ENCODE data around the gene NRG2.

NRG2 gene

GRCh38 chr5:139910036-139910435 is 133.1 kb downstream of the NRG2 start:
- DNase-seq = no peak

DNA sequence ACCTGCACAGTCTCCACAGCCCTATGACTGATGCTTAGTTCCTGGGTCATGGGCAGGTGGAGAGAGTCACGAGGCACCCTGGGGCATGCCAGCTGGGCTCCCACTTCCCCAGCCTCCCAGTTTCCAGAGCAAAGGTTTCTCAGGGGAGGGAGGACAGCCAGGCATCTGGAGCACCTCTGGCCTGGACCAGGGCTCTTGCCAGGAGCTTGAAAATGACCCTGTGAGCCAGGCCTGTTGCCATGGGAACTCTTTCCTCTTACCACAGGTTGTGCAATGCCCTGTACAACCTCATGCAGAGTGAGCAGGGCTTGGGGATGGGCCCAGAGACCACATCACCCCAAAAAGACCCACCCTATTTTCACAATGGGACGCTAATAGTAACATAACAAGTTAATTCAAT is 134.3 kb downstream of the NRG2 start:
- DNase-seq = peak in 2 of 56 donors; percentile 16 to 28

DNA sequence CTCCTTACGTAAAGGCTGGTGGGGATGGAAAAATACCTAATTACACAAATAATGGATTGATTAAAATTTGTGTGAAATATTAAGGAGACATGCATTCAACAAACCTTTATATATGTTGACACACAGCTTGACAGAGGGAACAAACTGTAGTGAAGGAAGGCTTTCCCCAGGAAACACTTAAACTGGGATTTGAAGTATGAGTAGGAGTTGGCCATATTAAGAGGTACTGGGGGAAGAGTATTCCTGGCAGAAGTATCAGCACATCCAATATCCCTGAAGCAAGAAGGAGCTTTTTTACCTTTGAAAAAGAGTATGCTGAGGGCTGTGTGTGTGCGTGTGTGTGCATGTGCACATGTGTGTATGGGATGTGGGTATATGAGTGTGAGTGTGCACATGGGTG is 136.4 kb downstream of the NRG2 start:
- DNase-seq = no peak

- peak in 7 of 56 donors; percentile 6 to 33 (median 13) for DNase-seq
These were observed 138.1 kb downstream of the NRG2 start for GRCh38 chr5:139904816-139905661.

DNA sequence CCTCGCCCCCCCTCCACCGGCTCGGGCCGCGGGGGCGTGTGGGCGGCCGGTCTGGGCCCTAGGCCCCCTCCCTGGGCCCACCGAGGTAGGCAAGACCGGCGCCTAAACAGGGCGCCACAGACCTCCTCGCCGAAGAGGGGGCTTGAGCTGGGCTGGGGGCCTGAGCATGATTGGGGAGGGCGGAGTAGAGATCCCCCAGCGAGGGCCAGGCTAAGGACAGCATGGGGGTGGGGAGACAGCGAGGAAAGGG is 138.6 kb downstream of the NRG2 start:
- DNase-seq = no peak

GRCh38 chr5:139903795-139904565 is 139.1 kb downstream of the NRG2 start:
- DNase-seq = peak in 38 of 56 donors; percentile 21 to 74 (median 45)

- peak in 1 of 56 donors; percentile 44 for DNase-seq
These were observed 139.7 kb downstream of the NRG2 start for GRCh38 chr5:139903450-139903794.

- no peak for DNase-seq
These were observed 141.1 kb downstream of the NRG2 start for GRCh38 chr5:139901986-139902385.

GRCh38 chr5:139901251-139901575 is 141.9 kb downstream of the NRG2 start:
- no peak for DNase-seq

DNA sequence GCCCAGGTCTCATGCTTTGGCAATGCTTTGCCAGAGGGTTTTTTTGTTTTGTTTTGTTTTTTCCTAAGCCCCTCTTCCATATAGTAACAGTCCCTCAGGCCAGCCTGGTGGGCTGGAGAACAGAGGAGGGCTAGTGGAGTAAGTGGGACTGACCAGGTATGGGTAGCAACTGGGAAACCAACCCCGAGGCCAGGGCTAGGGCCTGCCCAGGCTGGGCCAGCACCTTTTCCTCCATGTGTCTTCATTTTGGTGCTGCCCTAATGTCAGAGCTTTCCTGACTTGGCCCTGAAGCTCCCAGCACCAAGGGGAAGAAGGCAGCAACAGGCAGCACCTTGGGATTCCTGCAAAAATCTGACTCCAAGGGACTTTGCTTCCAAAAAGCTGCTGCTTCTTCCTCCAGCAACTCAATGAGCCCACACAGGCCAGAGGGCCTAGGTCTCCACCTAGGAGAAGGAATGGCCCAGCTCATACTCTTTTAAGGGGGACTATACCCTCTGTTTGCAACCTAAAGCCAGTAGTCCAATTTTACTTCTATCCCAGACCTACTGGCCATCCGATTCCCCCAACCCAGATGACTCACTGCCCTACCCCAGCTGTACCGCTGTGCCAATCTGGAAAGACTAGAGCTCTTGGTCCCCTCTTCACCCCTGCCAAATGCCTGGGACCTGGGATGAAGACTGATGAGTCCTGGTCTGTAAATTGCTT is 142.4 kb downstream of the NRG2 start:
- no peak for DNase-seq

DNA sequence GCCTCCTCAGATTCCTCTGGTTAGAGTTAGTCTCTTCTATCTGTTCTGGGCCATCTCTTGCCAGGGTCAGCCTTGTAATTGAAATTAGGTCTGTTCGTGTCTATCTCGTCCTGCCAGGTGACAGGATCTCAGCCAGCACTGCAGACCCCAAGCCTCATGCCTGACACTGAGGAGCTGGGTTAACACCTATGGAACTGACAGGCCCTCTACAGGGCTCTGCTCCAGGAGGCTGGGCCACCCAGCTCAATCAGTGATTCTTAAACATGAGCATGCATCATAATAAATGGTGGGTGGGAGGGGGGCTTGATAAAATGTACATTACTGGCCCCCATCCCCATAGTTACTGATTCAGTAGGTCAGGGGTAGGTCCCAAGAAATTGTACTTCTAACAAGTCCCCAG is 144.1 kb downstream of the NRG2 start:
- DNase-seq = no peak

DNA sequence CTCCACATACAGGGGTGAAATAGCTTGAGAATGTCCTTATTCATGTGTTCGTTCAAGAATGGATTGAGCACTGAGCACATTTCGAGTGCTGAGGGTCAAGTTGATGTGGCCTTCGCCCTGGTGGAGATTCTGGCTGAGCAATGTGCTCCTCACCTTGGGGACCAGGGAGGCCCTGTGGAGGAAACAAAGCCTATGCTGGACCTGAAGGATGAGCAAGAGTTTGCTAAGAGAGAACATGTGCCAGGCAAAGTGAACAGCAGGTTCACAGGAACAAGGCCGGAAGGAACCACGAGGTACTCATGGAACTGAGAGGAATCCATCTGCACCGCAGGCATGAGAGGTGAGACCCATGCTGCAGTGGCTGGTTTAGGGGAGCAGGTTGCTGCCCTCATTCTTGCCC is 145.1 kb downstream of the NRG2 start:
- DNase-seq = no peak

- DNase-seq = no peak
These were observed 145.8 kb downstream of the NRG2 start for GRCh38 chr5:139897342-139897741.

- no peak for DNase-seq
These were observed 146.4 kb downstream of the NRG2 start for GRCh38 chr5:139896718-139897117.

DNA sequence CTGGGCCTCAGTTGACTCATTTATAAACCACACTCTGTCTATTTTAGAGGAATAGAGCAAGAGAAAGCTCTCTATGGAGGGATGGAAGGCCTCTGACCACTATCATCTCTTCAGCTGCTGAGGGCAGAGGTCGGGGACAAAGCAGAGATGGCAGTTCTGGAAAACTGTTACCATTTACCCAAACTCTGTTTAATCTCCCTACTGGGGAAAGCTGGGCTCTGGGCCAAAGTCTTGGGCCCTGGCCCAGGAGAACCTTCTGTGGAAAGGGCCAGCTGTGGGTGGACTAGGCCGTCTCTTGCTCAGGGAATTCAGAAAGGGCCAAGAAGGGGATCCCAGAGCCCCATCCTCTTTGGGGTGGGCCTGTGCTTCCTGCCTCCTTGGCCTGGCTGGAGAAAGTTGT is 147.5 kb downstream of the NRG2 start:
- peak in 13 of 56 donors; percentile 9 to 58 (median 19) for DNase-seq

DNA sequence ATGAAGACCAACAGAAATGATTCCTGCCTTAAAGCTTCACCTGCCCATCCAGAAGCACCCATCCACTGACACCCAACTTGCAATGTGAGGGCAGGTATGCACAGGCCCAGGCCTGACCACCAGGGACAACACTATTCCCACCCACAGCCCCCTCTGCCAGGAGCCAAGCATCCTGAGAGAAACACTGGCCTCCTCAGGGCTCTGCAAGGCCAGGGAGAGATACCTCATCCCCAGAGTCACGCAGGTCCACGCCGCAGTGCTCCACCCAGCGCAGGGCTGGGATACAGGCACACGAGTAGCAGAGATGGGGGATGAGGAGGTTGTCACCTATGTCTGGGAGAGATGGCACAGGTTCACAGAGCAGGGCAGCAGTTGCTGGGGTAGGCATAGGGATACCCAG is 148.1 kb downstream of the NRG2 start:
- no peak for DNase-seq

DNA sequence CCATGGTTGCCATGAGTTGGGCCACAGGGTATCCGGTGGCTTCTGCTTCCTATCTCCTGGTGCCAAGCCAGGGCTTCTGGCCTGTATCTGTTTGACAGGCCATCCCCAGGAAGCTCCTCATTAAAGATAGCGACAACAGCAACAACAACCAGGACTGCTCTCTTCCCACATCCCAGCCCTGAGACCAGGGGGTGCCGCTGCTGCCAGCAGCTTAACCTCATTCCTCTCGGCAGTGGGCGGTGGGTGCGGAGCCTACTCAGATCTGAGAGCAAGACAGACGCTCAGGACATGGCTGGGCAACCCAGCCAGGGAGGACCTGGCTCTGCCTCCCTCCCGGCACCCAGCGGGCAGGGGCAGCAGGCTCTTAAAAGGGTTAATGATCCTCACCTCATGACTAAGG is 149.2 kb downstream of the NRG2 start:
- DNase-seq = no peak

DNA sequence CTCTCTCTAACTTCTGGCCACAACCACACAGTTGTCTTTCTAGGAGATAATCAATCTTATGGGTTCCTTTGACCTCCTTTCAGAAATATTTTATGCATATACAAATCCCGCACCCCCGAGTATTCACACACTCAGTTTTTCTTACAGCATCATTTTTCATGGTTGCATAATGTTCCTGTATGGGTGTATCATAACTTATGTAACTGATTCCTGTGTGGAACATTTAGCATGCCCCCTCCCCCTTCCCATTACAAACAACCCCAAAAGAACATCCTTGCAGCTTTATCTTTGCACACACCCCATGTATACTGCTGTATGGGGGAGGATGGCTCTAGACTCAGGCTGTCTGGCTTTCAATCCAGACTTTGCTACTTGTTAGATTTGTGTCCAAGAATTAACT is 153.7 kb downstream of the NRG2 start:
- no peak for DNase-seq

- DNase-seq = peak in 3 of 56 donors; percentile 9 to 14 (median 11)
These were observed 154.7 kb downstream of the NRG2 start for GRCh38 chr5:139888370-139888769.

DNA sequence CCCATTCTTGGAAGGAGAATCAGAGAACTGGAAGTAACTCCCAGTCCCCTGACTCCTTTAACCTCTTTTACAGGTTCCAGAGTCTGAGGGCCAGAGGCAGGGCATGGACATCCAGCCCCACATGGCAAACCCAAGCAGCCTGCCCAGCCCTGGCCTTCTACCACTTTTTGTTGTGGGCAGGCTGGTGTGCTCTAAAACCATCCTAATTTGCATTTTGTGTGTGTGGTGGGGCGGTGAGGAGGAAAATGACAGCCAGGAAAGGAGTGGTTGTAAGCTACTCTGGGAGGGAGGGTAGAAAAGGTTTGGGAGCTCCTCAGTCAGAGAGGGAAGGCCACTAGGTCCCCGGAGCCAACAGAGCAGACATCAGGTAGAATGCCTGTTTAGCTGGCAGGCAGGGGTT is 156.9 kb downstream of the NRG2 start:
- DNase-seq = no peak

GRCh38 chr5:139885857-139886208 is 157.3 kb downstream of the NRG2 start:
- DNase-seq = no peak

- no peak for DNase-seq
These were observed 157.8 kb downstream of the NRG2 start for GRCh38 chr5:139885172-139885856.
